Mammary epithelial cell (primary cell): ENCODE data around the gene TAS2R60.

Source experiments
- CTCF ChIP-seq, 2 donors: IDR thresholded peaks in 1 of 2; conservative IDR thresholded peaks in 1 of 2; 2 replicates each; pipeline ENCODE4 v1.5.1; 2011 to 2012; ENCODE audit warnings: inconsistent platforms in 2 of 2, low read length in 2 of 2, mild to moderate bottlenecking in 2 of 2, control low read depth in 1 of 2, low read depth in 1 of 2; ENCODE audit not compliant: insufficient read depth in 1 of 2; ENCODE audit errors: extremely low read depth in 1 of 2
- EZH2 ChIP-seq: IDR thresholded peaks from 2 replicates; pipeline ENCODE4 v1.6.1; 2012; ENCODE audit warnings: low read length, inconsistent platforms, borderline replicate concordance

- TF ChIP-seq CTCF (conservative IDR thresholded peaks at IDR 0.05 in 1 of 2, IDR thresholded peaks at IDR 0.05 in 1 of 2; ENCODE audit: extremely low read depth in 1 of 2, insufficient read depth in 1 of 2, low read depth in 1 of 2, low read length in 2 of 2): no peak
- no peak for TF ChIP-seq EZH2
These were observed 27.4 kb upstream of the TAS2R60 start for GRCh38 chr7:143415742-143416397.
